Coronary artery (tissue), 2 donors: ENCODE data around the gene RAB40C.

Experiments used
- DNase-seq: peaks from one replicate; pipeline ENCODE4 v3.0.0-alpha.2; 2017; ENCODE audit warnings: low spot score
- H3K27ac ChIP-seq, 2 donors: fragments of 200-600 bp; sonication (generic); one replicate each; pipeline ENCODE4 v1.5.1; 2016 to 2019
- H3K4me3 ChIP-seq: fragments of 200-600 bp; sonication (generic); 2 replicates; pipeline ENCODE4 v1.5.1; 2016; ENCODE audit warnings: mild to moderate bottlenecking, moderate library complexity
- TF ChIP-seq, protein P1 (sequence below): fragments of 200-600 bp; sonication (generic); IDR thresholded peaks from one replicate; pipeline ENCODE4 v1.5.1; 2019; ENCODE audit warnings: antibody characterized with exemption

RAB40C gene

GRCh38 chr16:670485-671352, 80.9 kb downstream of the RAB40C start:
- no peak for DNase-seq
- TF ChIP-seq, protein P1, sequence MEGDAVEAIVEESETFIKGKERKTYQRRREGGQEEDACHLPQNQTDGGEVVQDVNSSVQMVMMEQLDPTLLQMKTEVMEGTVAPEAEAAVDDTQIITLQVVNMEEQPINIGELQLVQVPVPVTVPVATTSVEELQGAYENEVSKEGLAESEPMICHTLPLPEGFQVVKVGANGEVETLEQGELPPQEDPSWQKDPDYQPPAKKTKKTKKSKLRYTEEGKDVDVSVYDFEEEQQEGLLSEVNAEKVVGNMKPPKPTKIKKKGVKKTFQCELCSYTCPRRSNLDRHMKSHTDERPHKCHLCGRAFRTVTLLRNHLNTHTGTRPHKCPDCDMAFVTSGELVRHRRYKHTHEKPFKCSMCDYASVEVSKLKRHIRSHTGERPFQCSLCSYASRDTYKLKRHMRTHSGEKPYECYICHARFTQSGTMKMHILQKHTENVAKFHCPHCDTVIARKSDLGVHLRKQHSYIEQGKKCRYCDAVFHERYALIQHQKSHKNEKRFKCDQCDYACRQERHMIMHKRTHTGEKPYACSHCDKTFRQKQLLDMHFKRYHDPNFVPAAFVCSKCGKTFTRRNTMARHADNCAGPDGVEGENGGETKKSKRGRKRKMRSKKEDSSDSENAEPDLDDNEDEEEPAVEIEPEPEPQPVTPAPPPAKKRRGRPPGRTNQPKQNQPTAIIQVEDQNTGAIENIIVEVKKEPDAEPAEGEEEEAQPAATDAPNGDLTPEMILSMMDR = no peak
- no peak overlapping the region for H3K27ac ChIP-seq
- no peak overlapping the region for H3K4me3 ChIP-seq

GRCh38 chr16:671353-672131, 81.7 kb downstream of the RAB40C start:
- Histone ChIP-seq H3K27ac (no peak overlapping the region), H3K4me3 (no peak overlapping the region)
- TF ChIP-seq, protein P1 = no peak
- DNase-seq = no peak

DNA sequence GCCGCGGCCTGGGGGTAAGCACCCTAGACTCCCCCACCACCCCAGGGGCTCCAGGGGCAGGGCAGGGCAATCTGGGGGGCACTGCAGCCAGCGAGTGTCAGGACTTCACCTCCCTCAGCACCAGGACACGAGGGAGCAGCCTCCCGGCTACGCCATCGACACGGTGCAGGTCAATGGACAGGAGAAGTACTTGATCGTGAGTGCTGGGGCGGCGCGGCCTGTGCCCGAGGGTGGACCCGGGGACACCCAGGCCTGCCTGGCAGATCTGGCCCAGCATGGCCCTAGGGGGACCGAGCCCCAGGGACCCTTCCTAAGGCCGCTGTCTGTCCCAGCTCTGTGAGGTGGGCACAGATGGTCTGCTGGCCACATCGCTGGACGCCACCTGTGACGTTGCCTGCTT, 82.5 kb downstream of the RAB40C start:
- no peak overlapping the region for H3K27ac ChIP-seq
- no peak for DNase-seq
- TF ChIP-seq, protein P1 = no peak
- H3K4me3 ChIP-seq = no peak overlapping the region

- Histone ChIP-seq H3K4me3 (no peak overlapping the region), H3K27ac (no peak overlapping the region)
- no peak for DNase-seq
- TF ChIP-seq, protein P1 = no peak
These were observed 83.0 kb downstream of the RAB40C start for GRCh38 chr16:672851-673250.

DNA sequence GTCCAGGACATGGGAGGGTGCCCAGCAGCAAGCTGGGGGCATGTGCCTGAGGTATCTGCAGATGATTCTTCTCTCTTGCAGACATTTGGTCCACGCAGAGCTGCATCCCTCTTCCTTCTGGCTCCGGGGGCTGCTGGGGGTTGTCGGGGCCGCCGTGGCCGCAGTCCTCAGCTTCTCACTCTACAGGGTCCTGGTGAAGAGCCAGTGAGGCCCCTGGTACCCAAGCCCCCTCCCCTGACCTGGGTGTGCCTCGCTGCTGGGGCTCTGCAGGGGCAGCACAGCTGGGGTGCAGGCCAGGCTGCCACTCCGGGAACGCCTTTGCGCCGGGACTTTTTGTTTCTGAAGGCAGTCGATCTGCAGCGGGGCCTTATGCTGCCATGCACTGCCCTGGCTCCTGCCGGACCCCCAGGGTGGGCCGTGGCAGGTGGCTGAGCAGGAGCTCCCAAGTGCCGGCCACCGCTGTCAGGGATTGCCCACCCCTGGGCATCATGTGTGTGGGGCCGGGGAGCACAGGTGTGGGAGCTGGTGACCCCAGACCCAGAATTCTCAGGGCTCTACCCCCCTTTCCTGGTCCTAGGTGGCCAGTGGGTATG, 83.6 kb downstream of the RAB40C start:
- no peak overlapping the region for H3K4me3 ChIP-seq
- DNase-seq = no peak

DNA sequence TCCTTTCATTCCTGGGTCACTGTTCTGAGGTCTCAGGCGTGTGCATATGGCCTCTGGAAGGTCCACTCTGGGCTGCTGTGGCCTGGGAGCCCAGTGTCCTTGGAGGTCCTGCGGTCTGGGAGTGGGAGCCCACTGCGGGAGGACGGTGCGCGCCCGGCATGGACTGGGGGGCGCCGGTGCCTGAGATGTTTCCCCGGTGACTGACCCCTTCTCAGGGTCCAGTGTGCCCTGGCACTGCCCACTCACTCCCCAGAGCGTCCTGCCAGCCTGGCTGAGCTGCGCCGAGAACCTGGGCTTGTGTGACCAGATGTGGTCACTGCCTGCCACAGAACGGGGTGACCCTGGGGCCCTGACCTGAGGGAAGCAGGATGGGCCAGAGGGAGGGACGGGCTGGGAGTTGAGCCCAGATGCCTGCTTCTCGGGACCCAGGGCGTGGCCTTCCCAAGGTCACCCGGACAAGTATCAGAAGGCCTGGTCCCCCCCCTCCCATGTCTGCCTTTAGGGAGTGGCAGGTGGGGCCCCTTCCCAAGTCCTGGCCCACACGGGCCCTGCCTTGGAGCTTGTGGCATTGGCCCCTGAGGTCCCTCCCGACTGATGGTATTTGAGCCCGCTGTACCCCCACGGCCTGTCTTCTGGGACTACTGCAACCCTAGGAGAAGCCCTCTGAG, 84.5 kb downstream of the RAB40C start:
- TF ChIP-seq, protein P1 = no peak
- no peak overlapping the region for H3K4me3 ChIP-seq
- no peak overlapping the region for H3K27ac ChIP-seq
- no peak for DNase-seq

More for the DNA sequence above, 83.6 kb downstream of the RAB40C start:
- no peak overlapping the region for H3K27ac ChIP-seq
- TF ChIP-seq, protein P1 = no peak
